DND-41 (cell line): ENCODE results near the gene EPB41L4A.

ENCODE experiments used
- EZH2 ChIP-seq: IDR thresholded peaks from 3 replicates; pipeline ENCODE4 v1.6.1; 2012; ENCODE audit warnings: borderline replicate concordance, low read depth, mild to moderate bottlenecking, moderate library complexity, low read length, inconsistent platforms; ENCODE audit not compliant: severe bottlenecking
- TF ChIP-seq, protein P1 (sequence below): IDR thresholded peaks from 2 replicates; pipeline ENCODE4 v1.5.1; 2012; ENCODE audit warnings: borderline replicate concordance, low read length, moderate library complexity, mild to moderate bottlenecking; ENCODE audit not compliant: poor library complexity, severe bottlenecking; ENCODE audit errors: extremely low read depth

DNA sequence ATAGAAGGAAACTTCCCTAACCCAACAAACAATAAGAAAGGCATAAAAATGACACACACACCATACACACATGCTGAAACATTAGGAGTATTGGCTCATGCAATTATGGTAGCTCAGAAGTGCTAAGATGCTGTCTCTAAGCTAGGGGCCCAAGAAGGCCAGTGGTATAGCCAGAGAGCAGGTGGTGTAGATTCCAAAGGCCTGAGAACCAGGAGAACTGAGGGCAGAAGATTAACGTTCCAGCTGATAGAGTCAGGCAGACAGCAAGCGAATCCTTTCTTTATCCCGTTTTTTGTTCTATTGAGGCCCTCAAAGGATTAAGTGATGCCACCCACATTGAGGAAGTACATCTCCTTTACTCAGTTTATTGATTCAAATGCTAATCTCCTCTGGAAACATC lies 262.9 kb downstream of the EPB41L4A start:
- TF ChIP-seq, protein P1, sequence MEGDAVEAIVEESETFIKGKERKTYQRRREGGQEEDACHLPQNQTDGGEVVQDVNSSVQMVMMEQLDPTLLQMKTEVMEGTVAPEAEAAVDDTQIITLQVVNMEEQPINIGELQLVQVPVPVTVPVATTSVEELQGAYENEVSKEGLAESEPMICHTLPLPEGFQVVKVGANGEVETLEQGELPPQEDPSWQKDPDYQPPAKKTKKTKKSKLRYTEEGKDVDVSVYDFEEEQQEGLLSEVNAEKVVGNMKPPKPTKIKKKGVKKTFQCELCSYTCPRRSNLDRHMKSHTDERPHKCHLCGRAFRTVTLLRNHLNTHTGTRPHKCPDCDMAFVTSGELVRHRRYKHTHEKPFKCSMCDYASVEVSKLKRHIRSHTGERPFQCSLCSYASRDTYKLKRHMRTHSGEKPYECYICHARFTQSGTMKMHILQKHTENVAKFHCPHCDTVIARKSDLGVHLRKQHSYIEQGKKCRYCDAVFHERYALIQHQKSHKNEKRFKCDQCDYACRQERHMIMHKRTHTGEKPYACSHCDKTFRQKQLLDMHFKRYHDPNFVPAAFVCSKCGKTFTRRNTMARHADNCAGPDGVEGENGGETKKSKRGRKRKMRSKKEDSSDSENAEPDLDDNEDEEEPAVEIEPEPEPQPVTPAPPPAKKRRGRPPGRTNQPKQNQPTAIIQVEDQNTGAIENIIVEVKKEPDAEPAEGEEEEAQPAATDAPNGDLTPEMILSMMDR, result no peak
- no peak for TF ChIP-seq EZH2
